ENCODE results near the gene RNF31. TPM values are rescaled to one million over a fixed set of nuclear protein-coding genes. Genes with fewer than 3 reads are reported as not detected.

The RNF31 gene
- total RNA-seq, 4 donors from 2014 or later: 21.7 to 54.8 (median 27.4) TPM

DNA sequence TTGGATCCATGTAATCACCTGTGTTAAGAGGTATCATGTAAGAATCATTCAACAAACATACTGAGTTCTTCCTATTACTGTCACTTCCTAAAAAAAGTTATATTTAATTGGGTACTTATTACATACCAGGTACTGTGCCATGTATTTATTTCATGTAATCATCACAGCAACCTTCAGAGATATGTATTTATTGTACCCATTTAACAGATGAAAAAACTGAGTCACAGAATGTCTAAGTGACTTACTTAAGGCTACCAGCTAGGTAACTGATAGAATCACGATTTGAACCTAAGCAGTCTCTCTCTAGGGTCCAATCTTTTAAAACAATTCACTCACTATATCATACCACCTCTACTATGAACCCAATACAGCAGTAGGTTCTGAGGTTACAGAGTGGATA, 2.8 kb upstream of the RNF31 start:
- TF ChIP-seq, protein P1, sequence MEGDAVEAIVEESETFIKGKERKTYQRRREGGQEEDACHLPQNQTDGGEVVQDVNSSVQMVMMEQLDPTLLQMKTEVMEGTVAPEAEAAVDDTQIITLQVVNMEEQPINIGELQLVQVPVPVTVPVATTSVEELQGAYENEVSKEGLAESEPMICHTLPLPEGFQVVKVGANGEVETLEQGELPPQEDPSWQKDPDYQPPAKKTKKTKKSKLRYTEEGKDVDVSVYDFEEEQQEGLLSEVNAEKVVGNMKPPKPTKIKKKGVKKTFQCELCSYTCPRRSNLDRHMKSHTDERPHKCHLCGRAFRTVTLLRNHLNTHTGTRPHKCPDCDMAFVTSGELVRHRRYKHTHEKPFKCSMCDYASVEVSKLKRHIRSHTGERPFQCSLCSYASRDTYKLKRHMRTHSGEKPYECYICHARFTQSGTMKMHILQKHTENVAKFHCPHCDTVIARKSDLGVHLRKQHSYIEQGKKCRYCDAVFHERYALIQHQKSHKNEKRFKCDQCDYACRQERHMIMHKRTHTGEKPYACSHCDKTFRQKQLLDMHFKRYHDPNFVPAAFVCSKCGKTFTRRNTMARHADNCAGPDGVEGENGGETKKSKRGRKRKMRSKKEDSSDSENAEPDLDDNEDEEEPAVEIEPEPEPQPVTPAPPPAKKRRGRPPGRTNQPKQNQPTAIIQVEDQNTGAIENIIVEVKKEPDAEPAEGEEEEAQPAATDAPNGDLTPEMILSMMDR (IDR thresholded peaks at IDR 0.05; ENCODE audit: low read depth): no peak

DNA sequence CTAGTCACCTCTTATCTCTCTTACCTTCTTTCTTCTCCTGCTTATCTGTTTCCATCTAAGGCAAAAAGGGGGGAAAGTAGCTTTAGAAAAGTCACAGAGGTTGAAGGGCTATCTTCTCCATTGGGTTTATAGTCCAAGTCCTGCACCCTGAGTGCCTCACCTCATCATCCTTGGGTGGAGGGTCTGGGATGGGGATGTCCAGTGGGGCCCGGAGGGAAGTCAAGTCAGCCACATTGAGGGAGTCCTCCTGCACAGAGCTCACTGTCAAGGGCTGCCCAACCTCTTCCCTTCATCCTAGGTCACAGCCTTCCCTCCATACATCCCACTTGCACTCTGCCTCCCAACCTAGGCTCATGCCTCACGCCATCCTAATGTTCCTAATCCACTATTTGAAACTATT, 2.1 kb upstream of the RNF31 start:
- TF ChIP-seq, protein P1 (IDR thresholded peaks at IDR 0.05; ENCODE audit: low read depth): no peak

DNA sequence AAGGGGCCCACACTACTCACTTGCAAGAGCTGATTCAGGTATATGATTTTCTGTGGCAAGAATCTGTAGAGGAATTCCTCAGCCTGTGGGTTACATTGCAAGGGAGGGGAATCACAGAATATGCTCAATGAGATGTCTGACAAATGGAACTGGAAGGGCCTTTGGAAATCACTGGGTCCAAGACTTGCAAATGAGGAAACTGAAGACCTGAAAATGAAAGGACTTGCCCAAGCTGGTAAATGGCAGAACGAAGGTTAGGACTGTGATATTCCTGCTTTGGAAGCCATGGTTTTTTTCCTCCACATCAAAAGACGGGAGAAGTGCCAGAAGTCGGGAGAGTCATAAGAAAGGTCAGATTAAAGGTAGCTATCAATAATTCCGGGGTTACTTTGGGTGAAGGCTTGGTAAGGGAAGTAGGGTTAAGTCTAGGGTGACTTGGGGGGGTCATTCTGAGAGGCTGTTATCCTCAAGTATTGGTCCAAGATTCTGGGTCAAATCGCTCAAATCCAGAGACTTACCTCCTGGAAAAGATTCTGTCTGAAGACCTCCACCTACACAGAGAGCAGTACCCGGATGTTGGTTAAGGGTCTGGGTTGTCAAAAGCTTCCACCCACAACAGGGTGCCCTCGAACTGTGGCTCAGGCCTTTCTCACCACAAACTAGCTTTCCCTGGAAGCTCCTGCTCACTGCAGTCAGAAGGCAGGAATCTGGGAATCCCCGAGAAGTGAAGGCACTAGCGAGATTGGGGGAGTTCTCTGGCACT, 1.4 kb upstream of the RNF31 start:
- TF ChIP-seq, protein P1 (IDR thresholded peaks at IDR 0.05; ENCODE audit: low read depth): no peak

DNA sequence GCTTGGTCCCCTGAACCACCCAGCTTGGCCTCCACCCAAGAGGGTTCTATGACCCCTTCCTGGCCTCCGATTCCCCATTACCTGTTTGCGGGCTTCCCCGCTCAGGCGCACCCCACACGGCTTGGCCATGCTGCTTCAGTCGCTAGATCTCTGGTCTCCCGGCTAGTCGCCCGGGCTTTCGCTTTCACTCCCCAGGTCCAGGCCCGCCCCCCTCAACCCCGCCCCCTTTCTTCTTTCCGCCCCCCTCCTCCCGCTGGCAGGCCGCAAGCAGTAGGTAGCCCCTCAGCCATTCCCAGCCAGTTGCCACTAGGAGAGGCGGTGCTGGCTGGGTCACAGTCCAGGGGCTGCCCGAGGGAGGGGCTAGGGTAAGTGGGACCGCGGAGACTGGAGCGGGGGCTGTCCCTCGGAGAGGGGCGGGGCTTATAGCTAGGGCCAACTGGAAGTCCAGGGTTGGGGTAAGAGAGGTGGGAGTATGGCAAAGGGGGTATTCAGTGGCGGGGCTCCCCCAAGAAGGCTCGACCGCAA, 783 bp upstream of the RNF31 start, which contains the start of gene PSME2:
Gene PSME2, minus strand, starts transcription at position 158 of the 525 bp plus-strand sequence. Its CDS starts 29 bp downstream, at position 129.
- TF ChIP-seq, protein P1 (IDR thresholded peaks at IDR 0.05; ENCODE audit: low read depth): no peak

DNA sequence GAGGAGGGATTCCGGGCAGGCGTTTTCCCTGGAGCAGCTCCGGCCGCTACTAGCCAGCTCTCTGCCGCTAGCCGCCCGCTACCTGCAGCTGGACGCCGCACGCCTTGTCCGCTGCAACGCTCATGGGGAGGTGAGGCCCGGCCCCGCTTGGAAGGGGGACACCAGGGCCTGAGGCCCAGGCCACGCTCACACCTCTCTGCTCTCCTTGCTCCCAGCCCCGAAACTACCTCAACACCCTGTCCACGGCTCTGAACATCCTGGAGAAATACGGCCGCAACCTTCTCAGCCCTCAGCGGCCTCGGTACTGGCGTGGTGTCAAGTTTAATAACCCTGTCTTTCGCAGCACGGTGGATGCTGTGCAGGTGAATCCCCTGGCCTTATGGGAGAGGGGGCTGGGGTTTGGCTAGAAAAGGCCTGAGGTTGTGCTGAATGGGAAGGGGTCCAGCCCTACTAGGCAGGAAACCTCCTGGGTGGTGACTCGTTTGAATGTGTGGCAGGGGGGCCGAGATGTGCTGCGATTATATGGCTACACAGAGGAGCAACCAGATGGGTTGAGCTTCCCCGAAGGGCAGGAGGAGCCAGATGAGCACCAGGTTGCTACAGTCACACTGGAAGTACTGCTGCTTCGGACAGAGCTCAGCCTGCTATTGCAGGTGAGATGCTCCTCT, 597 bp downstream of the RNF31 start:
- TF ChIP-seq, protein P1 (IDR thresholded peaks at IDR 0.05; ENCODE audit: low read depth): no peak

DNA sequence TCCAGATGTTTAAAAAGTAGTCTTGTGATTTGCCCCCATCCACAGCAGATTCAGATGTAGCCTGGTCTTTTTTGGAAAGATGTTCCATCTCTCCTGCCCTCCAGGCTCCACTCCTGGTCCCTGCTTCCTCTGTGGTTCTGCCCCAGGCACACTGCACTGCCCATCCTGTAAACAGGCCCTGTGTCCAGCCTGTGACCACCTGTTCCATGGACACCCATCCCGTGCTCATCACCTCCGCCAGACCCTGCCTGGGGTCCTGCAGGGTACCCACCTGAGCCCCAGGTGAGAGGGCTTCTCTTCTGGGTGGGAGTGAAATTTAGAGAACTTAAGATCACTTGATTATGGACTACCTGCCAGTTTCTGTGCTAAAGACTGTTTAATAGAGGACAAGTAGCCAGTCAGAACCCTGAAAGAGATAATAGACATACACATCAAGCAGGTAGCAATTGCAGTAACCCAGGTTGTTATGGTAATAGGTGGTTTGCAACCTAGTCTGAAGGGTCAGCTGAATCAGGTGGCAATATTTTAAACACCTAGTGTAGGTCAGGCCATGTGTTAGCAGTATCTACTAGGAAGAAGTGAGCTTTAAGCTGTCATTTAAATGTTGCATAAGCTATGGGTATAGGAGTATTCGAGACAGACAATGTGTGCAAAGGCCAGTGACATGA, 2.1 kb downstream of the RNF31 start:
- TF ChIP-seq, protein P1 (IDR thresholded peaks at IDR 0.05; ENCODE audit: low read depth): no peak

DNA sequence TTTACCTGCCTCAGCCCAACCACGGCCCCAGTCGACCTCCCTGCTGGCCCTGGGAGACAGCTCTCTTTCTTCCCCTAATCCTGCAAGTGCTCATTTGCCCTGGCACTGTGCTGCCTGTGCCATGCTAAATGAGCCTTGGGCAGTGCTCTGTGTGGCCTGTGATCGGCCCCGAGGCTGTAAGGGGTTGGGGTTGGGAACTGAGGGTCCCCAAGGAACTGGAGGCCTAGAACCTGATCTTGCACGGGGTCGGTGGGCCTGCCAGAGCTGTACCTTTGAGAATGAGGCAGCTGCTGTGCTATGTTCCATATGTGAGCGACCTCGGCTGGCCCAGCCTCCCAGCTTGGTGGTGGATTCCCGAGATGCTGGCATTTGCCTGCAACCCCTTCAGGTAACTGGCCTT, 2.8 kb downstream of the RNF31 start:
- TF ChIP-seq, protein P1 (IDR thresholded peaks at IDR 0.05; ENCODE audit: low read depth): no peak

Data from subcutaneous adipose tissue (tissue), 4 donors.